Measurements from ENCODE around the gene ZNRD2. TPM values are rescaled to one million over a fixed set of nuclear protein-coding genes. Genes with fewer than 3 reads are reported as not detected.

The ZNRD2 gene
- total RNA-seq, 4 donors from 2014 or later = 16.5 to 25.7 (median 25.4) TPM

- TF ChIP-seq, protein P1, sequence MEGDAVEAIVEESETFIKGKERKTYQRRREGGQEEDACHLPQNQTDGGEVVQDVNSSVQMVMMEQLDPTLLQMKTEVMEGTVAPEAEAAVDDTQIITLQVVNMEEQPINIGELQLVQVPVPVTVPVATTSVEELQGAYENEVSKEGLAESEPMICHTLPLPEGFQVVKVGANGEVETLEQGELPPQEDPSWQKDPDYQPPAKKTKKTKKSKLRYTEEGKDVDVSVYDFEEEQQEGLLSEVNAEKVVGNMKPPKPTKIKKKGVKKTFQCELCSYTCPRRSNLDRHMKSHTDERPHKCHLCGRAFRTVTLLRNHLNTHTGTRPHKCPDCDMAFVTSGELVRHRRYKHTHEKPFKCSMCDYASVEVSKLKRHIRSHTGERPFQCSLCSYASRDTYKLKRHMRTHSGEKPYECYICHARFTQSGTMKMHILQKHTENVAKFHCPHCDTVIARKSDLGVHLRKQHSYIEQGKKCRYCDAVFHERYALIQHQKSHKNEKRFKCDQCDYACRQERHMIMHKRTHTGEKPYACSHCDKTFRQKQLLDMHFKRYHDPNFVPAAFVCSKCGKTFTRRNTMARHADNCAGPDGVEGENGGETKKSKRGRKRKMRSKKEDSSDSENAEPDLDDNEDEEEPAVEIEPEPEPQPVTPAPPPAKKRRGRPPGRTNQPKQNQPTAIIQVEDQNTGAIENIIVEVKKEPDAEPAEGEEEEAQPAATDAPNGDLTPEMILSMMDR (IDR thresholded peaks at IDR 0.05) = no peak
- TF ChIP-seq POLR2A (IDR thresholded peaks at IDR 0.05) = no peak
- H3K4me1 ChIP-seq = peaks cover 0 to 62% (median 28%) of the 10 kb centered on the region in 4 donors
- H3K9me3 ChIP-seq = no peaks in the 10 kb centered on the region
- no peak for DNase-seq
- peak overlapping the region in 3 of 4 donors; percentile 71 to 93 (median 93) for H3K4me3 ChIP-seq
- no peaks in the 10 kb centered on the region for H3K27me3 ChIP-seq
- peaks cover 0 to 26% (median 0%) of the 10 kb centered on the region in 3 donors for H3K36me3 ChIP-seq
- peak overlapping the region; percentile 65 to 98 (median 94) for H3K27ac ChIP-seq
Measured at GRCh38 chr11:65611758-65612603, 41.7 kb downstream of the ZNRD2 start.

GRCh38 chr11:65612691-65613090 is 42.4 kb downstream of the ZNRD2 start:
- Histone ChIP-seq H3K36me3 (peaks cover 0 to 25% (median 0%) of the 10 kb centered on the region in 3 donors), H3K4me3 (peak overlapping the region; percentile 71 to 97 (median 93)), H3K27ac (peak overlapping the region; percentile 92 to 98 (median 96)), H3K9me3 (no peaks in the 10 kb centered on the region), H3K27me3 (no peaks in the 10 kb centered on the region), H3K4me1 (peaks cover 0 to 62% (median 34%) of the 10 kb centered on the region in 4 donors)
- no peak for DNase-seq
- TF ChIP-seq POLR2A (IDR thresholded peaks at IDR 0.05) = no peak
- TF ChIP-seq, protein P1 (IDR thresholded peaks at IDR 0.05) = no peak

- Histone ChIP-seq H3K27ac (peak overlapping the region; percentile 92 to 98 (median 96)), H3K36me3 (peaks cover 0 to 26% (median 0%) of the 10 kb centered on the region in 3 donors), H3K4me3 (peak overlapping the region; percentile 71 to 97 (median 93)), H3K9me3 (no peaks in the 10 kb centered on the region), H3K4me1 (peaks cover 0 to 58% (median 34%) of the 10 kb centered on the region in 4 donors), H3K27me3 (no peaks in the 10 kb centered on the region)
- DNase-seq = peak in 2 of 3 donors; percentile 31 to 66
- TF ChIP-seq, protein P1 (IDR thresholded peaks at IDR 0.05) = no peak
- no peak for TF ChIP-seq POLR2A (IDR thresholded peaks at IDR 0.05)
Measured at GRCh38 chr11:65613091-65613928, 43.0 kb downstream of the ZNRD2 start.

DNA sequence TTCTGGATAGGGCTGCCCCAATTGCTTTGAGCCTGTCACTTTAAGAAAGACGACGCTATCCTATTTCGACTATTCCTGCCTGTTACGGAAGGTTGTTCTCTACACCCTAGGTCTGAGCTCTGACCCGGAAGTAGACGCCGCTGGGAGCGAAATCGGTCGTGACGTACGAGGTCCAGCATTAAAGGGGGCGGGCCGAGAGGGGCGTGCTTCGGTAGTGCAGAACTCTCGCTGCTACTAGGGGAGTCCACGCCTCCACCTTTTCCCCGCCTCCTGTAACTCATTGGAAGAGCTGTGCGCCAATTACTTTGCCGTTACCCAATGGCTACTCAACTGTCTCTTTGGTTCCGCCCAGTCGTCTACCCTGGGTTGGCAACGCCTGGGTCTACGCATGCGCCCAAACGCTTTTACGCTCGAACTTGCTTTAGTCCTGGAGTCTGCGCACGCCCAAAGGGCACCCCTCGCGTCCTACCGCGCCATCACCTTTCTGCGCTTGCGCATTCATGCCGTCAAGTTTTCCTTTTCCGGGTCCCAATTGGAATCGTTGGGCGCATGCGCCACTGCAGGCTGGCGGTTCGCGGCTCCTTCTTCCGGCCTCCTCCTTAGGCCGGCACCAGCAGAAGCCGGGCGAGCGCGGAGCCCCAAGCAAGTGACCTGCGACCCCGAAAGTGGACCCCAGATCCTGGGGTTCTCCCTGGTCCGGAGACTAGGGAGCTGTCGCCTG is 45.1 kb downstream of the ZNRD2 start, which contains the start of gene PCNX3:
PCNX3 (plus strand) TSS at position 548 of the 721 bp plus-strand sequence. CDS start 536 bp downstream, outside the sequence.
- Histone ChIP-seq H3K4me3 (peak within 1 kb of the TSS; percentile 93 to 97 (median 96)), H3K9me3 (no peaks in the 10 kb centered on the region), H3K27me3 (no peaks in the 10 kb centered on the region), H3K27ac (peak within 1 kb of the TSS; percentile 92 to 98 (median 96)), H3K4me1 (peaks cover 0 to 45% (median 34%) of the 10 kb centered on the region in 4 donors), H3K36me3 (peaks cover 0 to 40% (median 0%) of the 10 kb centered on the region in 3 donors)
- TF ChIP-seq, protein P1 (IDR thresholded peaks at IDR 0.05) = peak in 1 of 6 experiments; percentile 57
- TF ChIP-seq POLR2A (IDR thresholded peaks at IDR 0.05) = peak; percentile 63 to 70
- DNase-seq = peak; percentile 100
